Activated CD8-positive, alpha-beta memory T cell treated with anti-CD3 and anti-CD28 coated beads, Interleukin-2, amount 50 U/mL, for 4 hours (primary cell): Measurements from ENCODE around the gene FAM184B.

Experiments used
- DNase-seq: peaks from one replicate; pipeline ENCODE4 v3.0.0-alpha.2; 2020

The FAM184B gene

DNA sequence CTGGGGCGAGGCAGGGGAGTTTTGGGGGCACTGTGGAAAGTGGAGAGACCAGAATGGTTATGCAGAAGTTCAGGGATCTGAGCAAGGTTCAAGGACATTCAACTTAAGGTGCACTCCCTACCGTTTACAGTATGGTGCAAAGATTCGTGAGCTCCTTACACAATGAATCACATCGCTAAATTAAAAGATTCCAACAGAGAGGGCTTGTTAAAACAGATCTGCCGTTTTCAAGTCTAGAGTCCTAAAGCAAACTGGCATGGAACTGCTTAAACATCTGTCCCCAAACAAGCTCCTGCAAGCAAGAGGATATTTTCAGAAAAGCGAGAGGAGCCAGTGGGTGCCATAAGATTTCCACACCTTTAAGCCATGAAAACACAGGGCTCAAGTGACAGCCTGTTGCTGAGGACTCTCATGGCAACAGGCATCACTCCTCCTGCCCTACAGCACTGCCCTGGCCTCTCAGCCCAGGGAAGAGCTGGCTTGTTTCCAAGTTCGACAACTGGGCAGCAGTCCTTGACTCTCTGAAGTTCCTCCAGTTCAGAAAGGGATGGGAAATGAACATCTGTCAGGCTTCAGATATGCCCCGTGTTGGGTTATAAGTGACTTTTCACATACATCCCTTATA lies 10.0 kb downstream of the FAM184B start:
- no peak for DNase-seq

DNA sequence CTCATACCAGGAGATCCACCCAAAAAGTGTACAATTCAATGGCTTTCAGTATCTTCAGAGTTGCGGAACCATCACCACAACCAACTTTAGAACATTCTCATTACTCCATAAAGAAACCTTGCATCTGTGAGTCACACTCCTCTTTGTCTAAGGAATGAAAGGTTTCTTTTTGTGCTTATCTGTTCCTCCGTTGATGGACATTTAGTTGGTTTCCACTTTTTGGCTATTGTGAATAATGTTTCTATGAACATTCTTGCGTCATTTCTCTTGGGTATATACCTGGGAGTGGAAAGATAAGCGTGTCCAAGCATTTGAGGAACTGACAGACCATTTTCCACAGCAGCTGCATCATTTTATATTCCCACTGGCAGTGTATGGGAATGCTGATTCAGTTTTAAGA lies 10.6 kb downstream of the FAM184B start:
- no peak for DNase-seq

DNA sequence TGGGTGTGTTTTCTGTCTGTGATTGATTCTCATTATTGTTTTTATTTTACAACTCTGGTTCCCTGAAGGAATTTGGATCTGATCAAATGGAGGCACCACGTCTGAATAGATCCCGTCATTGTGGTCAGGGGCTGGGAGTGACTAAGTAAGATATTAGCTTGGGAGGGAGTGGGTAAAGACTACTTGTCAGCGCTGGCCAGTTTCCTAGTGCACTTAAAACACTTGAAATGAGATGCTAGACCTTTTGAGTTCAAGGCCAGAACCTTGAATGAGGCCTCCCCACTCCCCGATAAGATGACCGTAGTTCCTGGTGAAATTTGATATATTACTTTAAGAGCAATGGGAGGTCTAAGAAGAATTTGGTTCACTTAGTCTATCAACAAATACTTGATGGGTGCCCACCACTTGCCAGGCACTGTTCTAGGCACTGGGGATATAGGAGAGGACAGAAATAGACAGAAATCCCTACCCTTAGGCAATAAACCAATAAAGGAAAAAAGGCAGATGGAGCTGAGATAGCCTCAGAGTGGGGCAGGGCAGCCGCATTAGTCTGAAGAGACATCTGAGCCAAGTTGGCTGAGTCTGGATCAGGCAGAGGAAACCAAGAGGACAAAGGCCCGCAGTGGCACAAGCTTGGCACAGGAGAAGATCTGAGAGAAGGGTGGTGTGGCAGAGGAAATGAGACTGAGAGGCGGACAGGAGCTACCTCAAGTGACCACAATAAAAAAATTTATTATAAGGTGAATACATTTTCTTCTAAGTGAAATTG lies 11.8 kb downstream of the FAM184B start:
- DNase-seq = no peak

DNA sequence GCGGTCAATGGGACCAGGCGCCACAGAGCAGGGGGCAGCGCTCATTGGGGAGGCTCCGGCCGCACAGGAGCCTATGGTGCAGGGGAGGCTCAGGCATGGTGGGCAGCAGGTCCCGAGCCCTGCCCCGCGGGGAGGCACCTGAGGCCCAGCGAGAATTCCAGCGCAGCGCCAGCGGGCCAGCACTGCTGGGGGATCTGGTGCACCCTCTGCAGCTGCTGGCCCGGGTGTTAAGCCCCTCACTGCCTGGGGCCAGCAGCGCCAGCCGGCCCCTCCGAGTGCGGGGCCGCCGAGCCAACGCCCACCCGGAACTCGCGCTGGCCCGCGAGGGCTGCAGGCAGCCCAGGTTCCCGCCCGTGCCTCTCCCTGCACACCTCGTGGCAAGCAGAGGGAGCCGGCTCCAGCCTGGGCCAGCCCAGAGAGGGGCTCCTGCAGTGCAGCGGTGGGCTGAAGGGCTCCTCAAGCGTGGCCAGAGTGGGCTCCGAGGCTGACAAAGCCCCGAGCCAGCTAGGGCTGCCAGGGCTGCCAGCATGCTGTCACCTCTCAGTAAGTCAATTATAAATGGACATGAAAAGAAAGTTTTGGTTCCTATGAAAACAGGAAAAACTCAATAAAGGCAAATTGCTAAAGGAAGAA lies 14.5 kb downstream of the FAM184B start:
- DNase-seq = no peak

GRCh38 chr4:17765514-17766286 lies 15.7 kb downstream of the FAM184B start:
- no peak for DNase-seq

DNA sequence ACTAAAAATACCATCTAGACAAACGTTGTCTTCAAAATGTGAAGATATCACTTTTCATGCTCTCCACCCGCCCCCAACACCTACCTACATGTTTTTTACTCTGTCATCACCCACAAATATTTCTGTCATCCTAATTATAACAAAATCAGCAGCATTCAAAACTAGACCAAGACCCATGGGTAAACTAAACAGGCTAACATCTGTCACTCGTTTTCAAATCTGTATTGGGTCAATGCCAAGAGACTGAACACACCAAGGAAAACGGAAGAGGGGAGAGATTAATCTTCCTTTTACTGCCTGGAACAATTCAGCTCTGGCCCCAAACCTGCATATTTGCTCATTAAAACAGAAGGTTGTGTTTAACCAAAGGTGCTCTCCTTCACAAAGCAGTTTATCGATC lies 17.5 kb downstream of the FAM184B start:
- DNase-seq = no peak

DNA sequence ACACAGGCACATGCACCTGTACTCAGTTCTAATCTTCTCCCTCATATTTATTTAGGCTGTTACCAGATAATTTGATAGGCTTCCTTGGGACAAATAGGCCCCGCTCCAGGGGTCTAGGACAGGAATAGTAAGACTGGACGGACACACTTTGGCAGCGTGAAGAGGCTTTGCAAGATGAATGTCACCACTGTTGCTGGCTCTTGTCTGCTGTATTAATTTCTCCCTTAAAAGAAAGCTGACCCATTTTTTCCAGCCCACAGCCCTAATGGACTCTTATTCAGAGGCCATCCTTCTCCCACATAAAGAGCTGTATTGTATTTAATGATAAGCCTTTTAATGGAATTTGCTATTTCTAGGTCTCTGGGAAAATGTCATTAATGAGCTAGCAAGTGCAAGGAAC lies 18.0 kb downstream of the FAM184B start:
- DNase-seq = no peak

DNA sequence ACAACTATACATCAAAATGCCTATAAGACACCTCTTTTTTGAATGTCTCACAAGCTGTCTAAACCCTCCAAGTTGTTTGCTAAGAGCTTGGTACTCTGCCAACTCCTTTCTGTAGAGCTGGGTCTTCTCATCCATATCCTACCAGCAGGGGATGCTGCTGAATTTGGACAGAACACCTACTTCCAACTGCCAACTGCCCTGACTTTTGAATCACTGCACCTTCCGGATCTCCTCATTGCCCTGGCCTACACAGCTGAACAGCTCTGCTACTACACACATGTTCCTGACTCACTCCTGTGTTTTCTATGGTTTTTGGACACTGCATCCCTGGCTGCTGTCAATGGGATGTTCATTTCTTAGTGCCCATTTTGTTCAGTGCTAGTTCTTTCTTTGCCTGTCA lies 18.7 kb downstream of the FAM184B start:
- DNase-seq = no peak

- no peak for DNase-seq
Observed at GRCh38 chr4:17761062-17761461, 20.4 kb downstream of the FAM184B start.

GRCh38 chr4:17760626-17761025 lies 20.8 kb downstream of the FAM184B start:
- DNase-seq = no peak

- DNase-seq = no peak
Observed at GRCh38 chr4:17758485-17758884, 22.9 kb downstream of the FAM184B start.

DNA sequence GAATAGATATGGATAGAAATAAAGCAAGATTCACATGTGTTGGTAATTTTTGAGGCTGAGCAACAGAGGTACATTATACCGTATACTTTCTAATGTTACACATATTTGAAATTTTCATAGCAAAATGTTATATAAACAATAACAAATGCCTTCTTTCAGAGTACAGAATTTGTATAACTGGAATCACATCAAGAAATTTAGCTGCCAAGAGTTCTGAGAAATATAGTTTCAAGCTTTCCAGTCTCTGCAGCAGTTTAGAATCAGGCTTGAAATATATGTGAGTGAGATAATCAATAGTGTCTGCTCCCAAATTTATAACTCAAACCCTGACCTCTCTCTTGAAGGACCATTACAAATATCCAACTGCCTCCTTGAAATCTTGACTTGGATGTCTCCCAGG lies 23.8 kb downstream of the FAM184B start:
- DNase-seq = no peak

- DNase-seq = no peak
Observed at GRCh38 chr4:17753646-17754045, 27.8 kb downstream of the FAM184B start.

GRCh38 chr4:17740702-17741101 lies 40.7 kb downstream of the FAM184B start:
- no peak for DNase-seq

DNA sequence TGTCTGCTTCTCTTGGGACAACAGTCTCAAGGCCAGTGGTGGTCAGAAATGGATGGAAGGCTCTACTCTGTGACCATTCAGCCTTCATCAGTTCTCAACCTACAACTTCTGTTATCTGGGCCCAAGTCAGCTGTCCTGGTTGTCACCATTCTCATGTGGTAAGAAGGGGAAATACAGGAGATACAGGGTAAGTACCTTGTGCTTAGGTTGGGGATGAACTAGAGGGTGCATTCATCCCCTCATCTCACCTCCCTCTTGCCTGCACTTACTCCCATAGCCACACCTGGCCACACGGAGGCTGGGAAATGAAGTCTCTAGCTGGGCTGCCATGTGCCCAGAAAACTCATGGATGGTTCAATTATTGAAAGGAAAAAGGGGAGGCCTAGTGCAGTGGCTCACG lies 44.9 kb downstream of the FAM184B start:
- no peak for DNase-seq

DNA sequence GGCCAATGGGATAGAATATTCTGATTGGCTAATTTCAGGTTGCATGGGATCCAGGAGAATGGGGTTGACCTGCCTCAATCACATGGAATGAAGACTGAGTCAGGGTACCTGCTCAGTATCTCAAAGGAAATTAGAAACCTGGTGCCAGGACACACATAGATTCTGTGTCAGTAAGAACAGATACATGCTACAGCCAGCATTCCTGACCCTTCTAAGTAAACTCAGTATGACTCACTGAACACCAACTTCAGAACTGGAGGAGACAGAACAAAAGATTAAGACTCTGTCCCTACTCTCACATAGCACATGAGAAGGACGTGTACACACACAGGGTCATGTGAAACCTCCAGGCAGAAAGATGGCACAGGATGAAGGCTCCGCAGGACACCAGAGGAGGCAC lies 54.5 kb downstream of the FAM184B start:
- DNase-seq = no peak

GRCh38 chr4:17723648-17724047 lies 57.8 kb downstream of the FAM184B start:
- no peak for DNase-seq

DNA sequence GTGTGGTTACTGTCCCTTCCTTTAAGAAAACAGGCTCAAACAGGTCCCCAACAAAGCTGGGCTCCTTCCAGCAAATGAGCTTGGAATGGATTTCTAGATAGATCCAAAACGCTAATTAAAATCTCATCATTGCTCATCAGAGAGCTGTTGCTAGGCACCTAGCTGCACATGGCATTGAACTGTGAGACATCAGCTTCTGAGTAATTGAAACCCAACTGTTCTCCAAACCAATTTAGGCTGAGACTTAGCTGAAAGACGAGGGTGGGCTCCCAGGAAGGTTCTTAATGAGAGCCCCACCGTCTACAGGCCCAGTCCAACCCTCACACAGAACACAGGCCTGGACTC lies 59.1 kb downstream of the FAM184B start:
- DNase-seq = no peak

- no peak for DNase-seq
Observed at GRCh38 chr4:17721496-17722355, 59.7 kb downstream of the FAM184B start.

DNA sequence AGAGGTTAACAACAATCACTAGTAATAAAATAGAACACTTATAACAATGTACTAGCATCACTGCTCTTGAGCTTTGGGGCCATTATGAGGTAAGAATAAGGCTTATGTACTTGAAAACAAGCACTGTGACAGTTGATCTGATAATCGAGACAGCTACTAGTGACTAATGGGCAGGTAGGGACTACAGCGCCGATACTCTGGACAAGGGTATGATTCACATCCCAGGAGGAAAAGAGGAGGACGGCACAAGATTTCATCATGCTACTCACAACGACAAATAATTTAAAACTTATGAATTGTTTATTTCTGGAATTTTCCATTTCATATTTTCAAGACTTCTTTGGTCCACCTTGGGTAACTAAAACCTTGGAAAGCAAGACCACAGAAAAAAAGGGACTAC lies 62.3 kb downstream of the FAM184B start:
- no peak for DNase-seq

DNA sequence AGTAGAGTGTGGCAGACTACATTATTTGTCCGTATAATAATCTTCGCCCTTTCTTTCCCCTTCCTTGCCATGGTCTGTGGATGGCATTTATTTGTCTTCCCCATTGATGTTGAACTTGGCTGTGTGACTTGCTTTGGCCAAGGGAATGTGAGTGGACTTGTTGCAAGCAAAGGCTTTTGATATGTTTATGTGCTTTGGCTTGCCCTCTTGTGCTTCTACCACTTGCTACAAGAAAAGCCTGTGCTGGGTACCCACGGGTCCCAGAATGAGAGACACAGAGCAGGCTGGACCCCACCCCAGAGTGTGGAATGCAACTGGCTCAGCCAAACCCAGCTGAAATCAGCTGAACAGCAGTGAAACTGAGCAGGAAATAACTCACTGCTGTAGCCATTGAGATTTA lies 63.0 kb downstream of the FAM184B start:
- no peak for DNase-seq

GRCh38 chr4:17717301-17717700 lies 64.1 kb downstream of the FAM184B start:
- DNase-seq = no peak

DNA sequence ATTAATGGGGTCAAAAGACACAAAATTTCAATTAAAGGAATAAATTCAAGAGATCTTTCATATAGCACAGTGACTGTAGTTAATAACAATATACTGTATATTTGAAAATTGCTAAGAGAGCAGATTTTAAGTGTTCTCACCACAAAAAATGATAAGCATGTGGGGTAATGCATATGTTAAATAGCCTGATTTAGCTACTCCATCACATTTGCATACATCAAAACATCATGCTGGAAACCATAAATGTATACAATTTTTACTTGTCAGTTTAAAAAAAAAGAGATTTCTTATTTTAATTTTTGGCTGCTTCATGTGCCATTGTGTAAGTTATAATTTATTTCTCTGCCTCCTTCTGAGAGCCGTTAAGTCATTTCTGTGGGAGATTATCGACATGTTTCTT lies 65.9 kb downstream of the FAM184B start:
- no peak for DNase-seq
